GM12878 (cell line): ENCODE measurements around the gene CPSF3. TPM values are rescaled to one million over a fixed set of nuclear protein-coding genes. Genes with fewer than 3 reads are reported as not detected.

ENCODE experiments used
- ATAC-seq: fragments of 200-7000 bp; cut with Tn5 transposase; 3 replicates; pipeline ENCODE4 v1.9.1; 2020; ENCODE audit warnings: mild to moderate bottlenecking, moderate library complexity
- BruUV-seq: library from RNA; stranded (reverse); fragments of 400-500 nt; replicated peaks from 2 replicates; lab custom pipeline; 2021; lab: Mats Ljungman, UMichigan
- CTCF ChIA-PET: fragments of 300-600 bp; sonication (Branson Sonifier 250); formaldehyde crosslinking; extraction: SDS; loops from one replicate; lab custom pipeline; 2021; ENCODE audit warnings: inconsistent platforms; lab: Yijun Ruan, JAX
- POLR2A ChIA-PET: fragments of 350-600 bp; formaldehyde crosslinking; extraction: SDS; loops from one replicate; lab custom pipeline; 2021; ENCODE audit warnings: inconsistent platforms; lab: Charles Lee
- RAD21 ChIA-PET: fragments of 300-600 bp; sonication (Branson Sonifier 250); formaldehyde crosslinking; loops from one replicate; lab custom pipeline; 2023; ENCODE audit warnings: antibody characterized with exemption; ENCODE audit not compliant: unreplicated experiment; lab: Charles Lee
- SMC1A ChIA-PET: fragments of 300-600 bp; sonication (Branson Sonifier 250); formaldehyde crosslinking; loops from one replicate; lab custom pipeline; 2023; ENCODE audit not compliant: unreplicated experiment, uncharacterized antibody; lab: Charles Lee
- DNase-seq: peaks from one replicate; pipeline ENCODE4 v3.0.0-alpha.2; 2011; ENCODE audit warnings: low read depth, low spot score
- FAIRE-seq: peaks from 3 replicates; lab custom pipeline; 2011; peaks lifted over from hg19 to GRCh38; lab: Jason Lieb, UNC
- H2AFZ ChIP-seq: 2 replicates; pipeline ENCODE4 v1.6.0; 2011; ENCODE audit warnings: low read depth, low read length, control low read depth; ENCODE audit not compliant: control insufficient read depth
- H3K27ac ChIP-seq: 2 replicates; pipeline ENCODE4 v1.5.1; 2011; ENCODE audit warnings: control low read depth; ENCODE audit not compliant: control insufficient read depth, insufficient read depth
- H3K27me3 ChIP-seq, 2 experiments: replicated peaks in 1 of 2; 2 replicates each; pipeline versions ENCODE4 v1.6.0 to v1.6.1; 2011; ENCODE audit warnings: low read length in 1 of 2; ENCODE audit not compliant: control insufficient read depth in 2 of 2, insufficient read depth in 2 of 2
- H3K36me3 ChIP-seq, 2 experiments: 2 replicates each; pipeline ENCODE4 v1.5.1; 2011; ENCODE audit warnings: low read length in 1 of 2; ENCODE audit not compliant: control insufficient read depth in 2 of 2, insufficient read depth in 2 of 2
- H3K4me1 ChIP-seq: 2 replicates; pipeline ENCODE4 v1.6.1; 2011; ENCODE audit warnings: mild to moderate bottlenecking, low read length, moderate library complexity, mixed read lengths; ENCODE audit not compliant: control insufficient read depth, insufficient read depth
- H3K4me2 ChIP-seq: 2 replicates; pipeline ENCODE4 v1.6.0; 2011; ENCODE audit warnings: control low read depth; ENCODE audit not compliant: control insufficient read depth, insufficient read depth
- H3K4me3 ChIP-seq: fragments of 200-600 bp; sonication (generic); 2 replicates; pipeline ENCODE4 v1.5.1; 2016
- H3K79me2 ChIP-seq: 2 replicates; pipeline ENCODE4 v1.6.0; 2011; ENCODE audit warnings: low read length; ENCODE audit not compliant: control insufficient read depth, insufficient read depth
- H3K9ac ChIP-seq: 2 replicates; pipeline ENCODE4 v1.8.0; 2011; ENCODE audit warnings: low read length, control low read depth, mixed read lengths; ENCODE audit not compliant: control insufficient read depth, insufficient read depth
- H3K9me3 ChIP-seq: replicated peaks from 3 replicates; pipeline ENCODE4 v1.5.1; 2011; ENCODE audit warnings: mild to moderate bottlenecking, low read length; ENCODE audit not compliant: control insufficient read depth, insufficient read depth
- H4K20me1 ChIP-seq: 2 replicates; pipeline ENCODE4 v1.6.0; 2011; ENCODE audit not compliant: control insufficient read depth, insufficient read depth
- ATF7 ChIP-seq: fragments of 450-650 bp; IDR thresholded peaks from 2 replicates; pipeline ENCODE4 v1.6.1; 2016; ENCODE audit warnings: low read depth, mild to moderate bottlenecking
- BRCA1 ChIP-seq: IDR thresholded peaks from 2 replicates; pipeline ENCODE4 v1.6.1; 2011; ENCODE audit warnings: low read depth, low read length, improper control_type of control experiment
- GATAD2B ChIP-seq: fragments of 450-650 bp; conservative IDR thresholded peaks from 2 replicates; pipeline ENCODE4 v1.6.1; 2017; ENCODE audit warnings: low read depth, mild to moderate bottlenecking, moderate library complexity
- HSF1 ChIP-seq: fragments of 150-350 bp; IDR thresholded peaks from 2 replicates; pipeline ENCODE4 v1.6.1; 2014; ENCODE audit warnings: mild to moderate bottlenecking, low read depth, low read length
- JUNB ChIP-seq: IDR thresholded peaks from 2 replicates; pipeline ENCODE4 v1.6.1; 2016; ENCODE audit warnings: antibody characterized with exemption, mild to moderate bottlenecking
- PBX3 ChIP-seq: IDR thresholded peaks from 2 replicates; pipeline ENCODE4 v1.6.1; 2011; ENCODE audit warnings: mild to moderate bottlenecking, low read depth, low read length, moderate library complexity; ENCODE audit not compliant: insufficient replicate concordance
- POLR2A ChIP-seq: IDR thresholded peaks from 2 replicates; pipeline ENCODE4 v1.6.1; 2011; ENCODE audit warnings: low read depth, mild to moderate bottlenecking, low read length
- RELA ChIP-seq: fragments of 450-650 bp; IDR thresholded peaks from 2 replicates; pipeline ENCODE4 v1.8.0; 2014; ENCODE audit warnings: borderline replicate concordance; ENCODE audit not compliant: partially characterized antibody
- RELB ChIP-seq: fragments of 450-650 bp; IDR thresholded peaks from 2 replicates; pipeline ENCODE4 v1.6.1; 2017; ENCODE audit warnings: low read depth, mild to moderate bottlenecking, moderate library complexity
- SIX5 ChIP-seq: IDR thresholded peaks from 2 replicates; pipeline ENCODE4 v1.6.1; 2011; ENCODE audit warnings: mild to moderate bottlenecking, low read depth, low read length, moderate library complexity; ENCODE audit not compliant: severe bottlenecking
- ZNF384 ChIP-seq: IDR thresholded peaks from 2 replicates; pipeline ENCODE4 v1.6.1; 2012; ENCODE audit warnings: low read depth, mild to moderate bottlenecking, low read length, improper control_type of control experiment, borderline replicate concordance
- ZSCAN29 ChIP-seq: fragments of 450-650 bp; IDR thresholded peaks from 2 replicates; pipeline ENCODE4 v1.6.1; 2017; ENCODE audit warnings: mild to moderate bottlenecking, moderate library complexity
- WGBS: methylation state at CpG from one replicate; pipeline ENCODE4 v1.1.6; 2016; ENCODE audit warnings: low lambda C conversion rate; ENCODE audit not compliant: insufficient replicate concordance, insufficient coverage; ENCODE audit errors: missing lambda C conversion rate; 5-methylcytosine and 5-hydroxymethylcytosine counted together
- in situ Hi-C: fragments of 300-500 bp; cut with MboI; formaldehyde crosslinking; loops from 9 replicates; pipeline ENCODE4 v1.14.3; 2018; ENCODE audit warnings: mixed read lengths
- intact Hi-C: fragments of 100-400 bp; cut with micrococcal nuclease; formaldehyde crosslinking; loops from one replicate; pipeline ENCODE4 v1.14.2; 2022; ENCODE audit not compliant: unreplicated experiment
- polyA plus RNA-seq, 11 experiments: library from polyadenylated mRNA; depleted of rRNA in 4 of 11; unstranded in 6 of 11; stranded (reverse) in 5 of 11; fragments of >200 nt; fragmentation: Nextera tagmentation in 4 of 11; fragmentation: Illumina TruSeq in 1 of 11; extraction: Ambion mirVana in 4 of 11; extraction: Trizol in 1 of 11; gene quantifications; 1 replicate in 1 of 11; 2 replicates in 10 of 11; pipeline versions ENCODE4 v1.2.1 to v1.2.3, GENCODE V29; 2011 to 2016; ENCODE audit warnings: inconsistent platforms in 2 of 11, missing spikeins in 2 of 11, low read depth in 1 of 11
- total RNA-seq, 4 experiments: library from RNA; depleted of rRNA in 3 of 4; stranded (reverse); fragments of >200 nt in 3 of 4; fragmentation: Illumina TruSeq in 1 of 4; extraction: Trizol in 1 of 4; gene quantifications; 2 replicates each; pipeline versions ENCODE4 v1.2.1 to v1.2.3, GENCODE V29; 2013 to 2021
- TF ChIP-seq, protein P1 (sequence below): fragments of 450-650 bp; IDR thresholded peaks from 2 replicates; pipeline ENCODE4 v1.6.1; 2014; ENCODE audit warnings: mild to moderate bottlenecking

CPSF3 gene
- total and polyA plus RNA-seq, 10 of the 15 experiments (the other 5 are each of a cell fraction or from before 2014, with no cell fraction given) = 34.5 to 108 (median 76.1) TPM

GRCh38 chr2:9494081-9494480 lies 70.6 kb downstream of the CPSF3 start:
- H3K4me3 ChIP-seq = no peak overlapping the region
- ChIA-PET POLR2A (no interaction called here), SMC1A (no interaction called here), RAD21 (interaction anchor here (0.6 kb wide), 1 partner anchor 126 kb away, joined by 3 read pairs; no protein-coding TSS in a partner anchor), CTCF (no interaction called here)
- in situ Hi-C loops = no loop called here
- H3K4me2 ChIP-seq = no peak overlapping the region
- ATAC-seq (no peak), DNase-seq (no peak), FAIRE-seq (no peak)
- 59% methylated on average over 1 of the region's 1 CpG for WGBS
- H3K4me1 ChIP-seq = no peaks in the 10 kb centered on the region
- intact Hi-C loops = no loop called here
- no peaks in the 10 kb centered on the region for H3K79me2 ChIP-seq
- no peak overlapping the region for H3K9ac ChIP-seq
- BruUV-seq = no TSS peak
- H3K36me3 ChIP-seq = peaks cover 26 to 42% of the 10 kb centered on the region in 2 experiments
- H2AFZ ChIP-seq = no peak overlapping the region
- no peaks in the 10 kb centered on the region for H3K27me3 ChIP-seq
- no peaks in the 10 kb centered on the region for H4K20me1 ChIP-seq
- no peak overlapping the region for H3K27ac ChIP-seq
- no peaks in the 10 kb centered on the region for H3K9me3 ChIP-seq
- TF ChIP-seq JUNB (no peak), ZSCAN29 (no peak), RELA (no peak), GATAD2B (no peak), HSF1 (no peak), SIX5 (no peak), ATF7 (no peak), PBX3 (no peak), POLR2A (no peak), BRCA1 (no peak), RELB (no peak), ZNF384 (no peak)
- TF ChIP-seq, protein P1, sequence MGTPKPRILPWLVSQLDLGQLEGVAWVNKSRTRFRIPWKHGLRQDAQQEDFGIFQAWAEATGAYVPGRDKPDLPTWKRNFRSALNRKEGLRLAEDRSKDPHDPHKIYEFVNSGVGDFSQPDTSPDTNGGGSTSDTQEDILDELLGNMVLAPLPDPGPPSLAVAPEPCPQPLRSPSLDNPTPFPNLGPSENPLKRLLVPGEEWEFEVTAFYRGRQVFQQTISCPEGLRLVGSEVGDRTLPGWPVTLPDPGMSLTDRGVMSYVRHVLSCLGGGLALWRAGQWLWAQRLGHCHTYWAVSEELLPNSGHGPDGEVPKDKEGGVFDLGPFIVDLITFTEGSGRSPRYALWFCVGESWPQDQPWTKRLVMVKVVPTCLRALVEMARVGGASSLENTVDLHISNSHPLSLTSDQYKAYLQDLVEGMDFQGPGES = no peak
